Ishikawa (cell line): Measurements from ENCODE around the gene ERG.

Experiments
- MAX ChIP-seq: IDR thresholded peaks from 2 replicates; pipeline ENCODE4 v1.6.1; 2012
- YY1 ChIP-seq: IDR thresholded peaks from 2 replicates; pipeline ENCODE4 v1.6.1; 2012; ENCODE audit warnings: low read depth

GRCh38 chr21:38493549-38494250 lies 4.6 kb downstream of the ERG start:
- TF ChIP-seq MAX (no peak), YY1 (no peak)
